ENCODE data around the gene FBXL7. TPM values are rescaled to one million over a fixed set of nuclear protein-coding genes. Genes with fewer than 3 reads are reported as not detected.

Gene FBXL7
- total and polyA plus RNA-seq, 2 donors (not counting 3 experiments of a cell fraction or from before 2014, with no cell fraction given), result 23.5 to 32.2 TPM

DNA sequence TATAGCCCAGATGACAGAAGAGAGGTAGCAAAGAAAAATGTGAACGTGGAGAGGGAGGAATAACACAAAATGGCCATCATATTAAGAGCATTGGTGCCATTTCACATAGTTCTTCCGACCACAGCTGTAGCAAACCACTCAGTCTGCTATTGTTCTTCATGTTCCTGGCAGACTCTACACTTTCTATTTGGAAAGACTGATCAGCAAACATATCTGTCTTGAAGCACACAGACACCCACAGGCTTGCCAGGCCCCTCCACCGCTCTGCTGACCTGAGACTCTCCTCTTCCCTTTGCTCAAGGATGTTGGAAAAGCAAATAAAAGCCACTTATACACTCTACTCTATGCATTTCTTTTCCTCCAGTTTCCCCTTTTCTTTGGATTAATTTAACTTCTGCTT lies 298.0 kb downstream of the FBXL7 start:
- dilution Hi-C loops (cut with MboI; ENCODE audit: extremely low pct_ligation_motif_present, low sequenced_read_pairs), result no loop called here
- H2AFZ ChIP-seq (ENCODE audit: low read depth, low read length), result no peak overlapping the region
- DNase-seq (ENCODE audit: low read depth, low spot score), result peak; percentile 49
- peaks cover 15% of the 10 kb centered on the region for H3K4me1 ChIP-seq (ENCODE audit: control insufficient read depth, extremely low read depth, insufficient read depth, low read length)
- H3K9me1 ChIP-seq (replicated peaks; ENCODE audit: control insufficient read depth, extremely low read depth, insufficient read depth, low read length), result no peaks in the 10 kb centered on the region
- H3K27ac ChIP-seq (ENCODE audit: insufficient read depth, low read depth, low read length), result no peak overlapping the region
- H3K36me3 ChIP-seq (ENCODE audit: control insufficient read depth in 2 of 2, extremely low read depth in 1 of 2, insufficient read depth in 2 of 2, low read length in 2 of 2), result no peaks in the 10 kb centered on the region
- ChIA-PET CTCF (interaction anchor here (1.4 to 4.0 kb wide), 2 partner anchors 27 to 197 kb away, joined by 3 to 24 read pairs; no protein-coding TSS in a partner anchor), POLR2A (no interaction called here)
- H3K9ac ChIP-seq (replicated peaks; ENCODE audit: extremely low read depth, insufficient read depth, low read length), result no peak overlapping the region
- intact Hi-C loops (cut with micrococcal nuclease), result loop anchor here (10.0 kb wide), 1 partner anchor 693 kb away; no protein-coding TSS in a partner anchor
- H3K4me3 ChIP-seq (replicated peaks in 1 of 3; ENCODE audit: insufficient read depth in 1 of 3, low read depth in 1 of 3, low read length in 3 of 3), result no peak overlapping the region
- peaks cover 3% of the 10 kb centered on the region for H3K79me2 ChIP-seq (ENCODE audit: control insufficient read depth, insufficient read depth, low read length)
- no peak overlapping the region for H3K4me2 ChIP-seq (ENCODE audit: insufficient read depth, low read length)
- BruUV-seq (replicated peaks), result no TSS peak
- no peak for TF ChIP-seq GATA2 (IDR thresholded peaks at IDR 0.05; ENCODE audit: insufficient read depth, insufficient read length, low read depth, low read length)
- TF ChIP-seq MYC (IDR thresholded peaks at IDR 0.05; ENCODE audit: low read depth, low read length), result no peak
- no peak for TF ChIP-seq JUN (IDR thresholded peaks at IDR 0.05; ENCODE audit: borderline replicate concordance, insufficient read depth, insufficient read length, low read depth)
- no peak for TF ChIP-seq POLR2A (IDR thresholded peaks at IDR 0.05; ENCODE audit: low read depth, low read length)
- TF ChIP-seq FOS (IDR thresholded peaks at IDR 0.05; ENCODE audit: borderline replicate concordance, insufficient read depth, low read length), result no peak
- TF ChIP-seq, protein P1, sequence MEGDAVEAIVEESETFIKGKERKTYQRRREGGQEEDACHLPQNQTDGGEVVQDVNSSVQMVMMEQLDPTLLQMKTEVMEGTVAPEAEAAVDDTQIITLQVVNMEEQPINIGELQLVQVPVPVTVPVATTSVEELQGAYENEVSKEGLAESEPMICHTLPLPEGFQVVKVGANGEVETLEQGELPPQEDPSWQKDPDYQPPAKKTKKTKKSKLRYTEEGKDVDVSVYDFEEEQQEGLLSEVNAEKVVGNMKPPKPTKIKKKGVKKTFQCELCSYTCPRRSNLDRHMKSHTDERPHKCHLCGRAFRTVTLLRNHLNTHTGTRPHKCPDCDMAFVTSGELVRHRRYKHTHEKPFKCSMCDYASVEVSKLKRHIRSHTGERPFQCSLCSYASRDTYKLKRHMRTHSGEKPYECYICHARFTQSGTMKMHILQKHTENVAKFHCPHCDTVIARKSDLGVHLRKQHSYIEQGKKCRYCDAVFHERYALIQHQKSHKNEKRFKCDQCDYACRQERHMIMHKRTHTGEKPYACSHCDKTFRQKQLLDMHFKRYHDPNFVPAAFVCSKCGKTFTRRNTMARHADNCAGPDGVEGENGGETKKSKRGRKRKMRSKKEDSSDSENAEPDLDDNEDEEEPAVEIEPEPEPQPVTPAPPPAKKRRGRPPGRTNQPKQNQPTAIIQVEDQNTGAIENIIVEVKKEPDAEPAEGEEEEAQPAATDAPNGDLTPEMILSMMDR (IDR thresholded peaks at IDR 0.05; ENCODE audit: extremely low read depth in 1 of 2, insufficient read depth in 1 of 2, low read depth in 1 of 2, low read length in 2 of 2), result no peak
- TF ChIP-seq, protein P2, sequence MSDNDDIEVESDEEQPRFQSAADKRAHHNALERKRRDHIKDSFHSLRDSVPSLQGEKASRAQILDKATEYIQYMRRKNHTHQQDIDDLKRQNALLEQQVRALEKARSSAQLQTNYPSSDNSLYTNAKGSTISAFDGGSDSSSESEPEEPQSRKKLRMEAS (IDR thresholded peaks at IDR 0.05; ENCODE audit: insufficient read depth, insufficient read length), result no peak
- no peak for TF ChIP-seq POLR2AphosphoS5 (IDR thresholded peaks at IDR 0.05; ENCODE audit: insufficient read depth, low read depth, low read length)
- no peak for TF ChIP-seq EZH2 (IDR thresholded peaks at IDR 0.05; ENCODE audit: borderline replicate concordance, low read depth, low read length, severe bottlenecking)
- no peaks in the 10 kb centered on the region for H3K27me3 ChIP-seq (ENCODE audit: control insufficient read depth in 2 of 2, insufficient read depth in 2 of 2, low read length in 2 of 2)
- FAIRE-seq, result no peak
- no peaks in the 10 kb centered on the region for H4K20me1 ChIP-seq (replicated peaks; ENCODE audit: control insufficient read depth, extremely low read depth, insufficient read depth, low read length)
- no peaks in the 10 kb centered on the region for H3K9me3 ChIP-seq (replicated peaks; ENCODE audit: control insufficient read depth, insufficient read depth, low read length)

Data from endothelial cell of umbilical vein (primary cell).